ENCODE measurements around the gene EIF5B. TPM values are rescaled to one million over a fixed set of nuclear protein-coding genes. Genes with fewer than 3 reads are reported as not detected.

Gene EIF5B
- total RNA-seq, 2 donors from 2014 or later = 24.3 to 33.0 TPM

GRCh38 chr2:99444222-99444621 lies 107.0 kb downstream of the EIF5B start:
- ATAC-seq (no peak), DNase-seq (no peak)
- intact Hi-C loops (cut with DNase I, micrococcal nuclease) = no loop called here

- ATAC-seq (no peak), DNase-seq (no peak)
- intact Hi-C loops (cut with DNase I, micrococcal nuclease) = no loop called here
Measured at GRCh38 chr2:99445065-99445464, 107.9 kb downstream of the EIF5B start.

GRCh38 chr2:99448556-99448955 lies 111.4 kb downstream of the EIF5B start:
- intact Hi-C loops (cut with DNase I, micrococcal nuclease) = no loop called here
- no peak for DNase-seq
- ATAC-seq = no peak

GRCh38 chr2:99450199-99450598 lies 113.0 kb downstream of the EIF5B start:
- ATAC-seq (no peak), DNase-seq (no peak)
- intact Hi-C loops (cut with DNase I, micrococcal nuclease) = no loop called here

Other genes with a start within 250 kb of the EIF5B start
- gene C2orf15, start 195.7 kb upstream of the EIF5B start, total RNA-seq = 1 to 10 TPM; 3.3 to 3.5 TPM
- gene TSGA10, start 182.4 kb upstream of the EIF5B start, total RNA-seq = 10 to 100 TPM in 1 of 2 donors, 1 to 10 TPM in 1; 9.1 to 10.1 TPM
- gene LIPT1, start 182.4 kb upstream of the EIF5B start, total RNA-seq = 1 to 10 TPM; 5.6 to 6.1 TPM
- 10 to 100 TPM; 18.2 to 19.4 TPM for gene MITD1, start 156.3 kb upstream of the EIF5B start, total RNA-seq
- 10 to 100 TPM; 22.3 to 23.5 TPM for gene MRPL30, start 156.2 kb upstream of the EIF5B start, total RNA-seq
- not detected for gene LYG2, start 81.7 kb upstream of the EIF5B start, total RNA-seq
- 1 to 10 TPM in 1 of 2 donors, under 1 TPM in 1; 0.55 to 1.2 TPM for gene LYG1, start 36.2 kb upstream of the EIF5B start, total RNA-seq
- gene TXNDC9, start 1.1 kb upstream of the EIF5B start, total RNA-seq = 10 to 100 TPM; 27.9 to 29.4 TPM
- 10 to 100 TPM; 40.8 to 44.0 TPM for gene REV1, start 152.6 kb downstream of the EIF5B start, total RNA-seq